ENCODE measurements around the gene TAF12.
"Not testable (repeated sequence)": the region's sequence is repeated elsewhere in the genome, so short reads cannot be mapped to it uniquely, and the experiment has no call there.

The TAF12 gene

DNA sequence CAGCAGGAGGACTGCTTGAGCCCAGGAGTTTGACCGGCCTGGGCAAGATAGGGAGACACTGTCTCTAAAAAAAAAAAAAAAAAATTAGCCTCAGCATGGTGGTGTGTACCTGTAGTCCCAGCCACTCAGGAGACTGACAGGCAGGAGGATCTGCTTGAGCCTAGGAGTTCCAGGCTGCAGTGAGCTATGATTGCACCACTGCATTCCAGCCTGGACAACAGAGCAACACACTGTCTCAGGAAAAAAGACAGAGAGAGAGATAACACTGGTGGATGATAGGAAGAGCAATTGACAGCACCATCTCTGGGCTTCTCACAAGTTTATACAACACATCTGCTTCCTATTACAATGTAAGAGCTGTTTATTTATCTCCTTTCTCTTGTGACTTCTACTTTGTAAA is 3.2 kb upstream of the TAF12 start:
- Histone ChIP-seq H3K9me3 (ENCODE audit: control insufficient read depth, low read length) (no peaks in the 10 kb centered on the region), H3K27ac (ENCODE audit: insufficient read depth, low read depth, low read length, poor library complexity, severe bottlenecking) (no peak overlapping the region), H3K4me3 (ENCODE audit: insufficient read depth, low read depth, low read length) (no peak overlapping the region), H3K36me3 (ENCODE audit: control insufficient read depth, insufficient read depth, low read length) (no peaks in the 10 kb centered on the region), H3K27me3 (ENCODE audit: control insufficient read depth, insufficient read depth, low read length, poor library complexity, severe bottlenecking) (no peaks in the 10 kb centered on the region), H3K4me1 (ENCODE audit: control insufficient read depth, insufficient read depth, low read length) (peaks cover 6% of the 10 kb centered on the region)
- WGBS, 2 experiments: 88 to 93% methylated on average over 1 of the region's 1 CpG

DNA sequence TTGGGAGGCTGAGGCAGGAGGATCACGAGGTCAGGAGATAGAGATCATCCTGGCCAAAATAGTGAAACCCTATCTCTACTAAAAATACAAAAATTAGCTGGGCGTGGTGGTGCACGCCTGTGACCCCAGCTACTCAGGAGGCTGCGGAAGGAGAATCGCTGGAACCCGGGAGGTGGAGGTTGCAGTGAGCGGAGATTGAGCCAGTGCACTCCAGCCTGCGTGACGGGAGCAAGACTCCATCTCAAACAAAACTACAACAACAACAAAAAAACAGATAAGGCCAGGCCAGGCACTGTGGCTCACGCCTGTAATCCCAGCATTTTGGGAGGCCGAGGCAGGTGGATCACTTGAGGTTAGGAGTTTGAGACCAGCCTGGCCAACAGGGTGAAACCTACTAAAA is 2.5 kb upstream of the TAF12 start:
- 91 to 95% methylated on average over 11 of the region's 11 CpGs for WGBS, 2 experiments
- H3K36me3 ChIP-seq (ENCODE audit: control insufficient read depth, insufficient read depth, low read length); H3K27me3 ChIP-seq (ENCODE audit: control insufficient read depth, insufficient read depth, low read length, poor library complexity, severe bottlenecking); H3K4me1 ChIP-seq (ENCODE audit: control insufficient read depth, insufficient read depth, low read length); H3K27ac ChIP-seq (ENCODE audit: insufficient read depth, low read depth, low read length, poor library complexity, severe bottlenecking); H3K9me3 ChIP-seq (ENCODE audit: control insufficient read depth, low read length); H3K4me3 ChIP-seq (ENCODE audit: insufficient read depth, low read depth, low read length): not testable (repeated sequence)

- WGBS, 2 experiments: 80 to 84% methylated on average over 3 of the region's 3 CpGs
- Histone ChIP-seq H3K27ac (ENCODE audit: insufficient read depth, low read depth, low read length, poor library complexity, severe bottlenecking) (no peak overlapping the region), H3K36me3 (ENCODE audit: control insufficient read depth, insufficient read depth, low read length) (no peaks in the 10 kb centered on the region), H3K27me3 (ENCODE audit: control insufficient read depth, insufficient read depth, low read length, poor library complexity, severe bottlenecking) (no peaks in the 10 kb centered on the region), H3K4me3 (ENCODE audit: insufficient read depth, low read depth, low read length) (no peak overlapping the region), H3K9me3 (ENCODE audit: control insufficient read depth, low read length) (no peaks in the 10 kb centered on the region), H3K4me1 (ENCODE audit: control insufficient read depth, insufficient read depth, low read length) (peaks cover 6% of the 10 kb centered on the region)
Observed at GRCh38 chr1:28644494-28644893, 1.6 kb upstream of the TAF12 start.

DNA sequence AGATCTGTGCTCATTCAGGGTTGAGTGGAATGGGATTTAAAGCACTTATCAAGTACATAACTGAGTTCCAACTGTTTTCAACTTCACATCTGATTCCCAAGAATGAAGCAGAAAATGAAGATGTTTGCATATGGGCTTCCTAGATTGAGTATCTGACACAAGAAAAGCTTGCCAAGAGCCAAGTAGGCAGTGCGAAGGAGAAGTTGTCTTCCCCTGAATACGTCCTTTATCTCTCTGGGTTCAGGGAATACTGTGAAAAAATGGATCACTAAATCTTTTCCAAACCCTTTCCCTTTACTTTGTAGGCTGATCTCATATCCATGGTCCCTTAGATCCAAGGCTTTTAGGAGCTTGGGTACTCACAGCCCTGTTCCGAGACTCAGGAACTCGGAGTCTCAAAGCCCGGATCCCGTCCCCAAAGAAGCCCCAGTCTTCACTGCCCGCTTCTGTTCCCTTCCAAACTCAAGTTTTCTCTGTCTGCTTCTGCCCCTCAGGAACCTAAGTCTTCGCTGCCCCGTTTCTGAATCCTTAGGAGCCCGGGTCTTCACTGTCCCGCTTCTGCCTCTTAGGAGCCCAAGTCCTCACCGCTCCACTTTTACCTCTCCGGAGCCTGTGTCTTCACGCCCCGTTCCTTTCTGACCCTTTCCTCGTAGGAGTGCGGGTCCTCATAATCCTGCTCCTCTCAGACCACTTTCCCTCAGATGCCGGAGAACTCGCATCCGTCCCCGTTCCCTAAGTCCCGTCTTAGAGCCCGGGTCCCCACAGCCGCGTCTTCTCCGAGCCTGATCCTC is 616 bp downstream of the TAF12 start:
- WGBS, 2 experiments: 2% methylated on average over 26 of the region's 26 CpGs
- H3K36me3 ChIP-seq (ENCODE audit: control insufficient read depth, insufficient read depth, low read length): no peaks in the 10 kb centered on the region
- peak overlapping the region; percentile 89 for H3K4me3 ChIP-seq (ENCODE audit: insufficient read depth, low read depth, low read length)
- no peaks in the 10 kb centered on the region for H3K27me3 ChIP-seq (ENCODE audit: control insufficient read depth, insufficient read depth, low read length, poor library complexity, severe bottlenecking)
- peaks cover 6% of the 10 kb centered on the region for H3K4me1 ChIP-seq (ENCODE audit: control insufficient read depth, insufficient read depth, low read length)
- H3K9me3 ChIP-seq (ENCODE audit: control insufficient read depth, low read length): no peaks in the 10 kb centered on the region
- H3K27ac ChIP-seq (ENCODE audit: insufficient read depth, low read depth, low read length, poor library complexity, severe bottlenecking): no peak overlapping the region

DNA sequence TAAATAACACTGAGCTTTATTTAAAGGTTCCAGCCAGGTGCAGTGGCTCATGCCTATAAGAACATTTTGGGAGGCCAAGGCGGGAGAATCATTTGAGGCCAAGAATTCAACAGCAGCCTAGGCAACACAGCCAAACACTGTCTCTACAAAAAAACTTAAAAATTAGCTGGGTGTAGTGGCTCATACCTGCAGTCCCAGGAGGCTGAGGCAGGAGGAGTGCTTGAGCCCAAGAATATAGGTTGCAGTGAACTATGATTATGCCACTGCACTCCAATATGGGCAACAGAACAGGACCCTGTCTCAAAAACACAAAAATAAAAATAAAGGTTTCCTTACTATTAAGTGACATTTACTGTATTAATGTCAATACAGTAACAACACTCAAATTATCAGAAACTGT is 2.1 kb downstream of the TAF12 start:
- 91 to 92% methylated on average over 1 of the region's 1 CpG for WGBS, 2 experiments
- no peaks in the 10 kb centered on the region for H3K9me3 ChIP-seq (ENCODE audit: control insufficient read depth, low read length)
- no peak overlapping the region for H3K27ac ChIP-seq (ENCODE audit: insufficient read depth, low read depth, low read length, poor library complexity, severe bottlenecking)
- H3K36me3 ChIP-seq (ENCODE audit: control insufficient read depth, insufficient read depth, low read length): no peaks in the 10 kb centered on the region
- H3K4me1 ChIP-seq (ENCODE audit: control insufficient read depth, insufficient read depth, low read length): peaks cover 6% of the 10 kb centered on the region
- H3K27me3 ChIP-seq (ENCODE audit: control insufficient read depth, insufficient read depth, low read length, poor library complexity, severe bottlenecking): no peaks in the 10 kb centered on the region
- H3K4me3 ChIP-seq (ENCODE audit: insufficient read depth, low read depth, low read length): no peak overlapping the region

DNA sequence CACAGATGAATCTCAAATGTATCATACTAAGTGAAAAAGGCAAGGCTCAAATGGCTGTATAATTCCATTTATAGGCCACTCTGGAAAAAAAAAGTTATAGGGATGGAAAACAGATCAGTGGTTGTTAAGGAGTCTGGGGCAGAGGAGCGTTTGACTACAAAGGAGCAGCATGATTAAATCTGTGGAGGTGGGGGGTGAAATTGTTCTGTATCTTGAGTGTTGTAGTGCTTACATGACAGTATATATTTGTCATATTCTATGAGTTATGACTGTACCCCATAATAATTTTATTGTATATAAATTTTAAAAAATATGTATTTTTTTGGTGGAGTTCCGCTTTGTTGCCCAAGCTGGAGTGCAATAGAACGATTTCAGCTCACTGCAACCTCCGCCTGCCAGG is 10.3 kb downstream of the TAF12 start:
- no peak overlapping the region for H3K4me3 ChIP-seq (ENCODE audit: insufficient read depth, low read depth, low read length)
- H3K4me1 ChIP-seq (ENCODE audit: control insufficient read depth, insufficient read depth, low read length): no peaks in the 10 kb centered on the region
- H3K36me3 ChIP-seq (ENCODE audit: control insufficient read depth, insufficient read depth, low read length): no peaks in the 10 kb centered on the region
- H3K27ac ChIP-seq (ENCODE audit: insufficient read depth, low read depth, low read length, poor library complexity, severe bottlenecking): no peak overlapping the region
- no peaks in the 10 kb centered on the region for H3K9me3 ChIP-seq (ENCODE audit: control insufficient read depth, low read length)
- H3K27me3 ChIP-seq (ENCODE audit: control insufficient read depth, insufficient read depth, low read length, poor library complexity, severe bottlenecking): no peaks in the 10 kb centered on the region
- WGBS, 2 experiments: 91 to 98% methylated on average over 4 of the region's 4 CpGs

DNA sequence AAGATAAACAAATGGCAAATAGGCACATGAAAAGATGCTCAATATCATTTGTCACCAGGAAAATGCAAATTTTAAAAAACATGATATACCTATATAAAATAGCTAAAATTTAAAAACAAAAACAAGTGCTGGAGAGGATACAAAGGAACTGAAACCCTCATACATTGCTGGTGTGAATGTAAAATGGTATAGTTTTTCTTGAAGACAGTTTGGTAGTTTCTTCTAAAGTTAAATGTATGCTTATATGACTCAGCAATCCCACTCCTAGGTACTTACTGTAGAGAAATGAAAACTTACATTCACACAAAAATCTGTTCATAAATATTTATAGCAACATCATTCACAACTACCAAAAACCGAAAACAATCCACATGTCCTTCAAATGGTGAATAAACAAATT is 11.2 kb downstream of the TAF12 start:
- Histone ChIP-seq H3K27me3 (ENCODE audit: control insufficient read depth, insufficient read depth, low read length, poor library complexity, severe bottlenecking) (no peaks in the 10 kb centered on the region), H3K4me3 (ENCODE audit: insufficient read depth, low read depth, low read length) (no peak overlapping the region), H3K9me3 (ENCODE audit: control insufficient read depth, low read length) (no peaks in the 10 kb centered on the region), H3K36me3 (ENCODE audit: control insufficient read depth, insufficient read depth, low read length) (no peaks in the 10 kb centered on the region), H3K27ac (ENCODE audit: insufficient read depth, low read depth, low read length, poor library complexity, severe bottlenecking) (no peak overlapping the region), H3K4me1 (ENCODE audit: control insufficient read depth, insufficient read depth, low read length) (no peaks in the 10 kb centered on the region)
- WGBS, 2 experiments: 75 to 100% methylated on average over 1 of the region's 1 CpG

DNA sequence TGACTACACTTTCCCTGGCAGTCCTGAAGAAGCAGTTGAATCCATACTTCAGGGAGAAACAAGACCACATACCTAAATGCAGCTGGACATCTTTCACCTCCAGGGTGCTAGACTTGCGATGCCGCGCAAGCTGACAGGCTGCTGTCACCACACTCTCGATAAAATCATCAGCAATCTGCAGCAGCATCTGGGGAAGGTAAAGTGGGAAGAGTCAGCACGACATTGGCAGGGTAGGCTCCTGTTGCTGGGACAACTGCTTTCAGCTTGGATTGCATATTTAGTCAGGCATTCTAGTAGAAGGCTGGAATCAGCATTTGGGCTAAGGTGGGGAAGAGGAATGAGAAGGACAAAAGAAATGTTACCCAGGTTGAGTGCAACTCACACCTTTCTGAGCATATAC is 29.7 kb downstream of the TAF12 start:
- no peak overlapping the region for H3K4me3 ChIP-seq (ENCODE audit: insufficient read depth, low read depth, low read length)
- no peak overlapping the region for H3K27ac ChIP-seq (ENCODE audit: insufficient read depth, low read depth, low read length, poor library complexity, severe bottlenecking)
- no peaks in the 10 kb centered on the region for H3K27me3 ChIP-seq (ENCODE audit: control insufficient read depth, insufficient read depth, low read length, poor library complexity, severe bottlenecking)
- no peaks in the 10 kb centered on the region for H3K4me1 ChIP-seq (ENCODE audit: control insufficient read depth, insufficient read depth, low read length)
- H3K9me3 ChIP-seq (ENCODE audit: control insufficient read depth, low read length): no peaks in the 10 kb centered on the region
- WGBS, 2 experiments: 94 to 95% methylated on average over 5 of the region's 5 CpGs
- H3K36me3 ChIP-seq (ENCODE audit: control insufficient read depth, insufficient read depth, low read length): peaks cover 10% of the 10 kb centered on the region

- Histone ChIP-seq H3K36me3 (ENCODE audit: control insufficient read depth, insufficient read depth, low read length) (peaks cover 16% of the 10 kb centered on the region), H3K4me3 (ENCODE audit: insufficient read depth, low read depth, low read length) (no peak overlapping the region), H3K4me1 (ENCODE audit: control insufficient read depth, insufficient read depth, low read length) (no peaks in the 10 kb centered on the region), H3K9me3 (ENCODE audit: control insufficient read depth, low read length) (no peaks in the 10 kb centered on the region), H3K27ac (ENCODE audit: insufficient read depth, low read depth, low read length, poor library complexity, severe bottlenecking) (no peak overlapping the region), H3K27me3 (ENCODE audit: control insufficient read depth, insufficient read depth, low read length, poor library complexity, severe bottlenecking) (no peaks in the 10 kb centered on the region)
- 84 to 96% methylated on average over 2 of the region's 2 CpGs for WGBS, 2 experiments
Observed at GRCh38 chr1:28606771-28607170, 36.1 kb downstream of the TAF12 start.

- H3K4me3 ChIP-seq (ENCODE audit: insufficient read depth, low read depth, low read length): no peak overlapping the region
- H3K9me3 ChIP-seq (ENCODE audit: control insufficient read depth, low read length): no peaks in the 10 kb centered on the region
- H3K4me1 ChIP-seq (ENCODE audit: control insufficient read depth, insufficient read depth, low read length): no peaks in the 10 kb centered on the region
- H3K27ac ChIP-seq (ENCODE audit: insufficient read depth, low read depth, low read length, poor library complexity, severe bottlenecking): no peak overlapping the region
- H3K27me3 ChIP-seq (ENCODE audit: control insufficient read depth, insufficient read depth, low read length, poor library complexity, severe bottlenecking): no peaks in the 10 kb centered on the region
- H3K36me3 ChIP-seq (ENCODE audit: control insufficient read depth, insufficient read depth, low read length): peaks cover 12% of the 10 kb centered on the region
- 89 to 93% methylated on average over 6 of the region's 6 CpGs for WGBS, 2 experiments
Observed at GRCh38 chr1:28604962-28605361, 37.9 kb downstream of the TAF12 start.

- no peaks in the 10 kb centered on the region for H3K4me1 ChIP-seq (ENCODE audit: control insufficient read depth, insufficient read depth, low read length)
- WGBS, 2 experiments: 95 to 96% methylated on average over 5 of the region's 5 CpGs
Observed at GRCh38 chr1:28604411-28604810, 38.5 kb downstream of the TAF12 start.

More at GRCh38 chr1:28604411-28604810, 38.5 kb downstream of the TAF12 start:
- H3K36me3 ChIP-seq (ENCODE audit: control insufficient read depth, insufficient read depth, low read length): peaks cover 6% of the 10 kb centered on the region
- no peak overlapping the region for H3K27ac ChIP-seq (ENCODE audit: insufficient read depth, low read depth, low read length, poor library complexity, severe bottlenecking)
- no peaks in the 10 kb centered on the region for H3K9me3 ChIP-seq (ENCODE audit: control insufficient read depth, low read length)
- H3K4me3 ChIP-seq (ENCODE audit: insufficient read depth, low read depth, low read length): no peak overlapping the region
- H3K27me3 ChIP-seq (ENCODE audit: control insufficient read depth, insufficient read depth, low read length, poor library complexity, severe bottlenecking): no peaks in the 10 kb centered on the region

Measured in ectodermal cell (in vitro differentiated cells).